H9 (cell line): ENCODE data around the gene PEX10. TPM values are rescaled to one million over a fixed set of nuclear protein-coding genes. Genes with fewer than 3 reads are reported as not detected.

Source experiments
- DNase-seq: peaks from one replicate; pipeline ENCODE4 v3.0.0-alpha.2; 2017
- H2AFZ ChIP-seq: one replicate; pipeline ENCODE4 v1.6.1; 2013; ENCODE audit warnings: mild to moderate bottlenecking, low read length, control low read depth, moderate library complexity
- H2AK5ac ChIP-seq: 2 replicates; pipeline ENCODE4 v1.6.1; 2013; ENCODE audit warnings: low read length, control low read depth, mixed read lengths; ENCODE audit not compliant: insufficient read length
- H2BK120ac ChIP-seq: one replicate; pipeline ENCODE4 v1.6.1; 2013; ENCODE audit warnings: low read depth, mild to moderate bottlenecking, low read length, control low read depth, inconsistent platforms; ENCODE audit not compliant: poor library complexity, severe bottlenecking
- H2BK12ac ChIP-seq: 2 replicates; pipeline ENCODE4 v1.6.1; 2013; ENCODE audit warnings: low read length, control low read depth, mixed read lengths, low read depth; ENCODE audit not compliant: insufficient read length
- H2BK15ac ChIP-seq: 2 replicates; pipeline ENCODE4 v1.6.1; 2013; ENCODE audit warnings: low read depth, low read length, control low read depth
- H2BK20ac ChIP-seq: one replicate; pipeline ENCODE4 v1.6.1; 2013; ENCODE audit warnings: low read depth, mild to moderate bottlenecking, low read length, control low read depth, inconsistent platforms; ENCODE audit not compliant: poor library complexity, severe bottlenecking
- H2BK5ac ChIP-seq: 2 replicates; pipeline ENCODE4 v1.6.1; 2013; ENCODE audit warnings: low read length, control low read depth, mixed read lengths; ENCODE audit not compliant: insufficient read length
- H3K14ac ChIP-seq: 2 replicates; pipeline ENCODE4 v1.6.1; 2013; ENCODE audit warnings: low read length, control low read depth; ENCODE audit not compliant: insufficient read depth
- H3K18ac ChIP-seq: 2 replicates; pipeline ENCODE4 v1.6.1; 2013; ENCODE audit warnings: low read depth, mild to moderate bottlenecking, mixed read lengths, low read length, control low read depth; ENCODE audit not compliant: insufficient read length
- H3K23ac ChIP-seq: 2 replicates; pipeline ENCODE4 v1.6.1; 2013; ENCODE audit warnings: low read length, control low read depth, mixed read lengths, low read depth; ENCODE audit not compliant: insufficient read length
- H3K23me2 ChIP-seq: 2 replicates; pipeline ENCODE4 v1.6.1; 2013; ENCODE audit warnings: low read depth, mild to moderate bottlenecking, mixed read lengths, low read length, control low read depth; ENCODE audit not compliant: insufficient read length, poor library complexity, severe bottlenecking
- H3K27ac ChIP-seq: 2 replicates; pipeline ENCODE4 v1.5.1; 2013; ENCODE audit warnings: low read length, control low read depth, mixed read lengths, low read depth; ENCODE audit not compliant: insufficient read length
- H3K27me3 ChIP-seq: 2 replicates; pipeline ENCODE4 v1.6.1; 2013; ENCODE audit warnings: low read length, control low read depth, inconsistent platforms; ENCODE audit not compliant: insufficient read depth
- H3K4ac ChIP-seq: 2 replicates; pipeline ENCODE4 v1.6.1; 2013; ENCODE audit warnings: low read depth, mild to moderate bottlenecking, control low read depth, inconsistent platforms, low read length, moderate library complexity
- H3K4me1 ChIP-seq: 2 replicates; pipeline ENCODE4 v1.6.1; 2013; ENCODE audit warnings: low read length, control low read depth, inconsistent platforms; ENCODE audit not compliant: insufficient read depth
- H3K4me2 ChIP-seq: 2 replicates; pipeline ENCODE4 v1.6.1; 2013; ENCODE audit warnings: low read length, control low read depth, mixed read lengths; ENCODE audit not compliant: insufficient read length, insufficient read depth
- H3K56ac ChIP-seq: 2 replicates; pipeline ENCODE4 v1.6.1; 2013; ENCODE audit warnings: low read depth, mild to moderate bottlenecking, mixed read lengths, low read length, control low read depth; ENCODE audit not compliant: insufficient read length
- H3K79me1 ChIP-seq: 2 replicates; pipeline ENCODE4 v1.6.1; 2013; ENCODE audit warnings: low read depth, mild to moderate bottlenecking, moderate library complexity, low read length, control low read depth, inconsistent platforms; ENCODE audit not compliant: insufficient read depth, poor library complexity, severe bottlenecking
- H3K79me2 ChIP-seq: 2 replicates; pipeline ENCODE4 v1.6.1; 2013; ENCODE audit warnings: low read length, control low read depth, inconsistent platforms; ENCODE audit not compliant: insufficient read depth
- H3K9ac ChIP-seq: 2 replicates; pipeline ENCODE4 v1.6.1; 2013; ENCODE audit warnings: low read length, control low read depth, mixed read lengths; ENCODE audit not compliant: insufficient read length; ENCODE audit errors: extremely low read depth
- H3K9me3 ChIP-seq: one replicate; pipeline ENCODE4 v1.6.1; 2013; ENCODE audit warnings: low read depth, low read length, inconsistent platforms; ENCODE audit not compliant: control insufficient read depth
- H3T11ph ChIP-seq: one replicate; pipeline ENCODE4 v1.6.1; 2013; ENCODE audit warnings: mild to moderate bottlenecking, low read length, control low read depth, inconsistent platforms
- H4K20me1 ChIP-seq: one replicate; pipeline ENCODE4 v1.6.1; 2013; ENCODE audit not compliant: control insufficient read depth, insufficient read length, insufficient read depth
- H4K5ac ChIP-seq: 2 replicates; pipeline ENCODE4 v1.6.1; 2013; ENCODE audit warnings: low read depth, mild to moderate bottlenecking, mixed read lengths, low read length, control low read depth; ENCODE audit not compliant: insufficient read length
- H4K8ac ChIP-seq: replicated peaks from 2 replicates; pipeline ENCODE4 v1.6.1; 2013; ENCODE audit warnings: low read length, control low read depth, mixed read lengths, low read depth; ENCODE audit not compliant: insufficient read length
- H4K91ac ChIP-seq: 2 replicates; pipeline ENCODE4 v1.6.1; 2013; ENCODE audit warnings: low read depth, mild to moderate bottlenecking, moderate library complexity, mixed read lengths, low read length, control low read depth; ENCODE audit not compliant: insufficient read length
- H3K27ac Mint-ChIP-seq, 3 experiments: 2 replicates in 2 of 3; 3 replicates in 1 of 3; pipeline ENCODE4 v1.8.0; 2020 to 2021; ENCODE audit warnings: mixed read lengths in 3 of 3, mild to moderate bottlenecking in 1 of 3, moderate library complexity in 1 of 3
- H3K27me3 Mint-ChIP-seq: 2 replicates; pipeline ENCODE4 v1.8.0; 2021; ENCODE audit warnings: low read depth, mild to moderate bottlenecking, moderate library complexity, mixed read lengths
- H3K36me3 Mint-ChIP-seq, 3 experiments: 2 replicates in 2 of 3; 3 replicates in 1 of 3; pipeline ENCODE4 v1.8.0; 2020 to 2021; ENCODE audit warnings: low read depth in 3 of 3, mixed read lengths in 3 of 3; ENCODE audit not compliant: insufficient read depth in 1 of 3
- H3K4me1 Mint-ChIP-seq, 2 experiments: 2 replicates each; pipeline ENCODE4 v1.8.0; 2020; ENCODE audit warnings: mixed read lengths in 2 of 2
- H3K4me3 Mint-ChIP-seq, 2 experiments: 2 replicates in 1 of 2; 3 replicates in 1 of 2; pipeline ENCODE4 v1.8.0; 2020 to 2021; ENCODE audit warnings: mild to moderate bottlenecking in 2 of 2, mixed read lengths in 2 of 2, moderate library complexity in 1 of 2
- H3K9me3 Mint-ChIP-seq, 2 experiments: 2 replicates in 1 of 2; 3 replicates in 1 of 2; pipeline ENCODE4 v1.8.0; 2020; ENCODE audit warnings: mild to moderate bottlenecking in 2 of 2, mixed read lengths in 2 of 2, moderate library complexity in 1 of 2
- CTCF ChIP-seq: fragments of 200-600 bp; sonication (generic); conservative IDR thresholded peaks from 3 replicates; pipeline ENCODE4 v1.8.0; 2021; ENCODE audit warnings: antibody characterized with exemption, mild to moderate bottlenecking
- WGBS: extraction: QIAGEN DNeasy Blood & Tissue Kit; methylation state at CpG from one replicate; pipeline ENCODE4 v1.1.7; 2013; ENCODE audit warnings: missing lambda C conversion rate, low lambda C conversion rate, mixed read lengths; ENCODE audit not compliant: insufficient read length; ENCODE audit errors: extremely low coverage; 5-methylcytosine and 5-hydroxymethylcytosine counted together
- total RNA-seq: library from RNA; stranded (reverse); gene quantifications from 2 replicates; pipeline ENCODE4 v1.2.1, GENCODE V29; 2021

The PEX10 gene
- total RNA-seq, 1 experiment from 2014 or later: 34.4 TPM

DNA sequence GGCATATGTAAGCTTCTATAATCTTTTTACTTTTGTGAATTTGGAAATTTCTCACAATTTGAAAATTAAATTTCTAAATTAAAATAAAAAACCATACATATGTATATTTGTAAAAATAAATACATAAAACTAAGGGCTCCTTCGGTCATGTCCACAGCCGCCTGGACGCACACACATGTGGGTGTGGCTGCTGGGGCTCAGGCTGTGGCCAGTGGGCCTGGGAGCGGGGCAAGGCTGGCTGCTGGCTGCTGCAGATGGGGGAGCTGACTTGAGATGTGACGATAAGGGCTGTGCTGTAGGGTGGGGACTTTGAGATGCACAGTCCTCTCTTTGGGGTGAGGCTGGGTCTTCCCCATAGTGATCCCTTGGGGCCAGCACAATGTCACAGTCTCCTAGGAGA, 15.9 kb downstream of the PEX10 start:
- Mint-ChIP-seq H3K36me3 (peaks cover 8 to 74% (median 72%) of the 10 kb centered on the region in 3 experiments; a peak in 6 of 7 replicates), H3K27me3 (no peaks in the 10 kb centered on the region), H3K27ac (no peak overlapping the region), H3K4me1 (peaks cover 6 to 11% of the 10 kb centered on the region in 2 experiments), H3K9me3 (no peaks in the 10 kb centered on the region), H3K4me3 (no peak overlapping the region)
- peaks cover 6% of the 10 kb centered on the region for H3K23me2 ChIP-seq
- no peaks in the 10 kb centered on the region for H3K4me1 ChIP-seq
- DNase-seq: no peak
- H3T11ph ChIP-seq: no peak overlapping the region
- no peak for TF ChIP-seq CTCF
- no peak overlapping the region for H4K5ac ChIP-seq
- no peak overlapping the region for H3K4me2 ChIP-seq
- no peak overlapping the region for H3K23ac ChIP-seq
- no peak overlapping the region for H2BK120ac ChIP-seq
- no peak overlapping the region for H2BK15ac ChIP-seq
- H2AK5ac ChIP-seq: no peak overlapping the region
- no peak overlapping the region for H3K18ac ChIP-seq
- peaks cover 11% of the 10 kb centered on the region for H3K79me1 ChIP-seq
- H2BK20ac ChIP-seq: no peak overlapping the region
- H3K9ac ChIP-seq: no peak overlapping the region
- H3K4ac ChIP-seq: no peak overlapping the region
- no peak overlapping the region for H4K8ac ChIP-seq
- H3K14ac ChIP-seq: no peak overlapping the region
- no peak overlapping the region for H2BK5ac ChIP-seq
- H3K79me2 ChIP-seq: peaks cover 5% of the 10 kb centered on the region; the same call in 1 of the 2 replicates
- H2BK12ac ChIP-seq: no peak overlapping the region
- H4K20me1 ChIP-seq: peaks cover 2% of the 10 kb centered on the region
- H3K27ac ChIP-seq: no peak overlapping the region
- no peaks in the 10 kb centered on the region for H3K27me3 ChIP-seq
- no peaks in the 10 kb centered on the region for H3K9me3 ChIP-seq
- no CpG with 5 or more reads among the region's 5 CpGs for WGBS
- H3K56ac ChIP-seq: no peak overlapping the region
- H2AFZ ChIP-seq: no peak overlapping the region
- H4K91ac ChIP-seq: no peak overlapping the region
